NCI-H2029 treated with DMSO at 0.1 percent for 48 hours (cell line): Measurements from ENCODE around the gene SH3BP5L.
"Not testable (repeated sequence)": the region's sequence is repeated elsewhere in the genome, so short reads cannot be mapped to it uniquely, and the experiment has no call there.

Source experiments
- DNase-seq: peaks from one replicate; lab custom pipeline; 2025; lab: John Stamatoyannopoulos, UW

SH3BP5L gene

GRCh38 chr1:248810000-248810726 is 15.6 kb downstream of the SH3BP5L start:
- no peak for DNase-seq

DNA sequence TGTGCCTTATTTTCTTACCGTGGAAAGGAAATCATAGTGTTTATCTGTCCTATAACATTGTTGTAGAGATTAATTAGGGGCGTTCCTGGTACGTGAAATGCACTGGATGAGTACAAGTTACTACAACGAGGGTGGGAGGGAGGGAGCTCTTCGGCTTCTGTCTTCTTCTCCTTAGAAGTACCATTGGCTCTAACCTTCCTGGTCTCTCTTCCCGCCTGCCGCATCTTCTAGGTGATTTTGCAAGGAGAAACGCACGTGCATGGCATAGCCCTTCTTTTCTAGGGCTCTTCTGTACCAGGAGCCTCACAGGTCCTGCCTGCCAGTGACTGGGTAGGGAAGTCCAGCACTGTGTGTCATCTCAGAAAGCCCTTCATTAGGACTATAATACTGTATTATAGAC is 16.8 kb downstream of the SH3BP5L start:
- DNase-seq = no peak

DNA sequence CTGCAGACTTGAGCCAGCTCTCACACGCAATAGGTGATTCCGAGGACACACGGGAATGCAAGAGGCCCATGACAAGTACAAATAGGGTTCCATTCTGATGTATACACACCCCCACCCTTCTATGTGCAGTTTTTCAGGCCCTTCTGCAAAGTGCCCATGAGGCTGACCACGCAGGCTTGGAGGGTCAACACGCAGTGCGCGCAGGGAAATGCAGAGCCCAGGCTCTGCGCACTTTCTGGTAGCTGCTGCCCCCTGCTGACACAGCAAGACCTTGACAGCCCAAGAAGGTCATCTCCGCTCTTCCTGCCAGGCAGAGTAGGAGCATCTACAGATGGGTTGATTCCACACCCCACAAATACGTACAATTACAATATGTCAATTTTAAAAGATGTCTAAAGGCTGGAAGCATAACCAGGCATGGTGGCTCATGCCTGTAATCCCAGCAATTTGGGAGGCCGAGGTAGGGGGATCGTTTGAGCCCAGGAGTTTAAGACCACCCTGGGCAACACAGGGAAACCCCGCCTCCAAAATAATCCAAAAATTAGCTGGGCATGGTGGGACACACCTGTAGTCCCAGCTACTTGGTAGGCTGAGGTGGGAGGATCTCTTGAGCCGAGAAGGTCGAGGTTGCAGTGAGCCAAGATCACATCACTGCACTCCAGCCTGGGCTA is 18.5 kb downstream of the SH3BP5L start:
- DNase-seq = peak; percentile 7

- no peak for DNase-seq
These were observed 19.8 kb downstream of the SH3BP5L start for GRCh38 chr1:248805876-248806275.

GRCh38 chr1:248804771-248805681 is 20.7 kb downstream of the SH3BP5L start:
- DNase-seq = no peak

DNA sequence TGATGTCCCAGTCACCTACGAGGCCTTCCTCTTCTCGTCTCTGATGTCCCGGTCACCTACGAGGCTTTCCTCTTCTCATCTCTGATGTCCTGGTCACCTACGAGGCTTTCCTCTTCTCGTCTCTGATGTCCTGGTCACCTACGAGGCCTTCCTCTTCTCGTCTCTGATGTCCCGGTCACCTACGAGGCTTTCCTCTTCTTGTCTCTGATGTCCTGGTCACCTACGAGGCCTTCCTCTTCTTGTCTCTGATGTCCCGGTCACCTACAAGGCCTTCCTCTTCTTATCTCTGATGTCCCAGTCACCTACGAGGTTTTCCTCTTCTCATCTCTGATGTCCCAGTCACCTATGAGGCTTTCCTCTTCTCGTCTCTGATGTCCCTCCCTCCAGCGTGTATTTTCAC is 22.2 kb downstream of the SH3BP5L start:
- DNase-seq = not testable (repeated sequence)

DNA sequence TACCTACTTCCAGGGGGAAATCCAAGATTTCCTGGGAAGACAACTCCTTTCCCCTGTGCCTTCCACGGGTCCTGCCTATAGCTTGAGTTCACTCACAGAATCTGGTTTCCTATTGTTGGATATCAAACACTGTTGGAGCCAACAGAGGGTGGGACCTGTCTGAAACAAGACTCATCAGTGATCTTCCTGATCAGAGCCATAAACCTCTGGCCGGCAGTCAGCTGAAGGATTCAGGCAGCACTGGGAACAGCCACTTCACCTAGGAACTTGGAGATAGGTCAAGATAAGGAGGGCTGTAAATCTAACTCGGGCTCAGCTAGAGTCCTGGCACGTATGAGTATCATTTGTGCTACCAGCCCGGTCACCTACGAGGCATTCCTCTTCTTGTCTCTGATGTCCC is 23.3 kb downstream of the SH3BP5L start:
- DNase-seq = no peak

GRCh38 chr1:248800459-248800858 is 25.3 kb downstream of the SH3BP5L start:
- DNase-seq = no peak

GRCh38 chr1:248798791-248799190 is 26.9 kb downstream of the SH3BP5L start:
- DNase-seq = no peak

- not testable (repeated sequence) for DNase-seq
These were observed 31.1 kb downstream of the SH3BP5L start for GRCh38 chr1:248794663-248795062.

DNA sequence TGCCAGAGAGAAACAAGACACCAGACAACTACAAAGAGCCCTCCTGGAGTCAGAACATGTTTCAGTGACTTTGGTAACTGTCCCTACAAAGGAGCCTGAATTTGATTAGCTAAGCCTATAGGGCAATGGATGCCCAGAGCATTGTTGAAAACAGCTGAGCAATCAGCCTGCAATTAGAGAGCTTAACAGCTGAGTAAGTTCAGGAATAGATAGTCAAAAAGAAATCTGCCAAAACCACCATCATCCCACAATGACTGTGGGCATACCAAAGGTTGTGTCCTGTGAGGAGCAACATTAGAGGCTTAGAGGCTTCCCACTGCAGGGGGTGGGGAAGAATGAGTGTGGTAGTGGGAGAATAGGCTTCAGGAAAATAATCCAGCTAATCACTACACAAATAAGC is 32.1 kb downstream of the SH3BP5L start:
- no peak for DNase-seq

GRCh38 chr1:248792342-248792741 is 33.4 kb downstream of the SH3BP5L start:
- DNase-seq = no peak

GRCh38 chr1:248791010-248791409 is 34.7 kb downstream of the SH3BP5L start:
- DNase-seq = no peak

- DNase-seq = no peak
These were observed 35.3 kb downstream of the SH3BP5L start for GRCh38 chr1:248790456-248790855.

DNA sequence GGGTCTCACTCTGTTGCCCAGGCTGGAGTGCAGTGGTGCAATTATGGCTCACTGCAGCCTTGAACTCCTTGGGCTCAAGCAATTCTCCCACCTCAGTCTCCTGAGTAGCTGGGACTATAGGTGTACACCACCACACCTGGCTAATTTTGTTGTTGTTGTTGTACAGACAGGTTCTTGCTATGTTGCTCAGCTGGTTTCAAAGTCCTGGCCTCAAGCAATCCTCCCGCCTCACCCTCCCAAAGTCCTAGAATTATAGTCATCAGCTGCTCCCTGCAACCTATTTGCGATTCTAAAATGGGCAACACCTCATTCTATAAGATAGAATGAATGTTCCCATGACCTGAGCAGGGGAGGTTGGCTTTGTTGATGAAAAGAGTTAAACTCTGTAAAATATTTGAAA is 36.4 kb downstream of the SH3BP5L start:
- DNase-seq = not testable (repeated sequence)

DNA sequence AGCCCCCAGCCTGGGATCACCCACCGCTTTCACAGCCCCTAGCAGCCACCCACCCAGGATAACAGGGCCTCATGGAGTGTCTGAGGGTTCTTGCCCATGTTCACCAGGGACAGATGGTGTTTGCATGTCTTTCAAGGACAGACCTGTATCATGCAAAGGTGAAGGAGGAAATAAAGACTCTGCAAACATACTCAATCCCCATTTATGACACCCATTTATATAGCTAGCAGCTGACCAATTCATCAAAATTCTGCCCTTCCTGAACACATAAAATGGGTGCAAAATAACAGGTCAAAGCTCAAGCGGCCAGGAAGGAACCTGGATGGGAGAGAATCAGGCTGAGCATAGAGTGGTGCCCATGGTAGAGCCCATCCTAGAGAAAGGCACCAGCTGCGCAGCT is 37.4 kb downstream of the SH3BP5L start:
- no peak for DNase-seq

DNA sequence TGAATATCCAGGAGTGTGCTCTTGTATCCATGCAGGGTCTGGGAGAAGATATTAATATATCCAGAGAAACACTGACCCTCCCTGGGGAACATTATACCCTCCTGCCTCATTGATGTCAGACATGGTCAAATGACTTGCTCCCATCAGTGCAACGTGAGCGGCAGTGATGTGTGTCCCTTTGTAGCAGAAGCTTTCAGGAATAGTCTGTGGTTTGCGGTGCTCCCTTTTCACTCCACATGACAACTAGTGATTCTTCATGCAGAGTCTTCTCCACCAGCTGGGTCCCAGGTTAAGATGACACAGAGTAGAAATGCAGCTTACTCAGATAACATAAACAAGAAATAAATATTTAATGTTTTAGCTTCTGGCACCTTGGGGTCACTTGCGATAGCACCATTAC is 38.3 kb downstream of the SH3BP5L start:
- DNase-seq = no peak

- DNase-seq = no peak
These were observed 39.6 kb downstream of the SH3BP5L start for GRCh38 chr1:248786156-248786555.

- DNase-seq = no peak
These were observed 42.3 kb downstream of the SH3BP5L start for GRCh38 chr1:248783367-248783766.

- DNase-seq = no peak
These were observed 43.1 kb downstream of the SH3BP5L start for GRCh38 chr1:248782416-248783141.

DNA sequence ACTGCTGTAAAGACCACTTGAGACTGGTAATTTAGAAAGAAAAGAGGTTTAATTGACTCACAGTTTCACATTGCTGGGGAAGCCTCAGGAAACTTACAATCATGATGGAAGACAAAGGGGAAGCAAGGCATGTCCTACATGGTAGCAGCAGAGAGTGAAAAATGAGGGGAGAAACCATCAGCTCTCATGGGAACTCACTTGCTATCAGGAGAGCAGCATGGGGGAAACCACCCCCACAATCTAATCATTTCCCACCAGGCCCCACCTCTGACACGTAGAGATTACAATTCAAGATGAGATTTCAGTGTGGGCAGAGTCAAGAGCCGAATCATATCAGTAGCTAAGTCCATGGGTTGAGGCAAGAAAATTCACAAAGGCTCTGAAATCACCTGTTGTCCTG is 46.4 kb downstream of the SH3BP5L start:
- no peak for DNase-seq

- no peak for DNase-seq
These were observed 46.8 kb downstream of the SH3BP5L start for GRCh38 chr1:248778906-248779305.
